ENCODE data around the gene PRKG1.

PRKG1 gene

GRCh38 chr10:51786684-51787035 is 712.4 kb downstream of the PRKG1 start:
- H3K9me3 Mint-ChIP-seq, result peaks cover 0 to 2% of the 10 kb centered on the region in 2 donors
- DNase-seq, result no peak
- no peaks in the 10 kb centered on the region for H3K4me1 Mint-ChIP-seq (ENCODE audit: low read depth in 2 of 2)
- ATAC-seq (replicated peaks), result no peak
- no peak overlapping the region for H3K4me3 Mint-ChIP-seq
- no peaks in the 10 kb centered on the region for H3K36me3 Mint-ChIP-seq (ENCODE audit: insufficient read depth)
- H3K27ac Mint-ChIP-seq, result no peak overlapping the region
- H3K27me3 Mint-ChIP-seq, result no peaks in the 10 kb centered on the region

GRCh38 chr10:51788273-51788672 is 714.0 kb downstream of the PRKG1 start:
- H3K9me3 Mint-ChIP-seq, result peaks cover 0 to 5% of the 10 kb centered on the region in 2 donors

GRCh38 chr10:51789118-51789517 is 714.8 kb downstream of the PRKG1 start:
- DNase-seq (no peak), ATAC-seq (replicated peaks) (no peak)
- no peaks in the 10 kb centered on the region for H3K4me1 Mint-ChIP-seq (ENCODE audit: low read depth in 2 of 2)
- peaks cover 0 to 6% of the 10 kb centered on the region in 2 donors for H3K9me3 Mint-ChIP-seq
- no peak overlapping the region for H3K4me3 Mint-ChIP-seq
- H3K27ac Mint-ChIP-seq, result no peak overlapping the region
- no peaks in the 10 kb centered on the region for H3K27me3 Mint-ChIP-seq
- H3K36me3 Mint-ChIP-seq (ENCODE audit: insufficient read depth), result no peaks in the 10 kb centered on the region

More at GRCh38 chr10:51788273-51788672, 714.0 kb downstream of the PRKG1 start:
- Mint-ChIP-seq H3K27me3 (no peaks in the 10 kb centered on the region), H3K4me3 (no peak overlapping the region), H3K4me1 (ENCODE audit: low read depth in 2 of 2) (no peaks in the 10 kb centered on the region), H3K36me3 (ENCODE audit: insufficient read depth) (no peaks in the 10 kb centered on the region), H3K27ac (no peak overlapping the region)
- ATAC-seq (replicated peaks) (no peak), DNase-seq (no peak)

GRCh38 chr10:51789903-51790302 is 715.6 kb downstream of the PRKG1 start:
- Mint-ChIP-seq H3K9me3 (peaks cover 0 to 6% of the 10 kb centered on the region in 2 donors), H3K4me3 (no peak overlapping the region), H3K27ac (no peak overlapping the region), H3K4me1 (ENCODE audit: low read depth in 2 of 2) (no peaks in the 10 kb centered on the region), H3K36me3 (ENCODE audit: insufficient read depth) (no peaks in the 10 kb centered on the region), H3K27me3 (no peaks in the 10 kb centered on the region)
- no peak for DNase-seq
- ATAC-seq (replicated peaks), result no peak

- Mint-ChIP-seq H3K9me3 (peaks cover 0 to 6% of the 10 kb centered on the region in 2 donors), H3K4me1 (ENCODE audit: low read depth in 2 of 2) (no peaks in the 10 kb centered on the region), H3K27me3 (no peaks in the 10 kb centered on the region), H3K36me3 (ENCODE audit: insufficient read depth) (no peaks in the 10 kb centered on the region), H3K4me3 (no peak overlapping the region), H3K27ac (no peak overlapping the region)
- no peak for DNase-seq
- no peak for ATAC-seq (replicated peaks)
These were observed 718.4 kb downstream of the PRKG1 start for GRCh38 chr10:51792678-51793077.

- no peak overlapping the region for H3K4me3 Mint-ChIP-seq
- H3K27ac Mint-ChIP-seq, result no peak overlapping the region
- H3K4me1 Mint-ChIP-seq (ENCODE audit: low read depth in 2 of 2), result no peaks in the 10 kb centered on the region
- H3K36me3 Mint-ChIP-seq (ENCODE audit: insufficient read depth), result no peaks in the 10 kb centered on the region
- ATAC-seq (replicated peaks) (no peak), DNase-seq (no peak)
- H3K9me3 Mint-ChIP-seq, result no peaks in the 10 kb centered on the region
- H3K27me3 Mint-ChIP-seq, result no peaks in the 10 kb centered on the region
These were observed 725.8 kb downstream of the PRKG1 start for GRCh38 chr10:51800121-51800520.

- H3K4me3 Mint-ChIP-seq, result no peak overlapping the region
- no peaks in the 10 kb centered on the region for H3K27me3 Mint-ChIP-seq
- ATAC-seq (replicated peaks) (no peak), DNase-seq (no peak)
- H3K9me3 Mint-ChIP-seq, result no peaks in the 10 kb centered on the region
- no peaks in the 10 kb centered on the region for H3K36me3 Mint-ChIP-seq (ENCODE audit: insufficient read depth)
- no peak overlapping the region for H3K27ac Mint-ChIP-seq
- no peaks in the 10 kb centered on the region for H3K4me1 Mint-ChIP-seq (ENCODE audit: low read depth in 2 of 2)
These were observed 726.6 kb downstream of the PRKG1 start for GRCh38 chr10:51800725-51801424.

- ATAC-seq (replicated peaks) (no peak), DNase-seq (no peak)
- H3K27me3 Mint-ChIP-seq, result peaks cover 0 to 6% of the 10 kb centered on the region in 2 donors
- no peaks in the 10 kb centered on the region for H3K4me1 Mint-ChIP-seq (ENCODE audit: low read depth in 2 of 2)
- H3K27ac Mint-ChIP-seq, result no peak overlapping the region
- H3K9me3 Mint-ChIP-seq, result peaks cover 0 to 4% of the 10 kb centered on the region in 2 donors
- H3K4me3 Mint-ChIP-seq, result no peak overlapping the region
- H3K36me3 Mint-ChIP-seq (ENCODE audit: insufficient read depth), result no peaks in the 10 kb centered on the region
These were observed 727.7 kb downstream of the PRKG1 start for GRCh38 chr10:51802030-51802429.

- Mint-ChIP-seq H3K4me3 (no peak overlapping the region), H3K9me3 (peaks cover 0 to 4% of the 10 kb centered on the region in 2 donors), H3K4me1 (ENCODE audit: low read depth in 2 of 2) (no peaks in the 10 kb centered on the region), H3K27me3 (peaks cover 0 to 6% of the 10 kb centered on the region in 2 donors), H3K36me3 (ENCODE audit: insufficient read depth) (no peaks in the 10 kb centered on the region), H3K27ac (no peak overlapping the region)
- ATAC-seq (replicated peaks), result no peak
- DNase-seq, result no peak
These were observed 730.6 kb downstream of the PRKG1 start for GRCh38 chr10:51804866-51805265.

- no peaks in the 10 kb centered on the region for H3K36me3 Mint-ChIP-seq (ENCODE audit: insufficient read depth)
- peaks cover 0 to 6% of the 10 kb centered on the region in 2 donors for H3K27me3 Mint-ChIP-seq
- ATAC-seq (replicated peaks) (no peak), DNase-seq (no peak)
- no peak overlapping the region for H3K4me3 Mint-ChIP-seq
- no peak overlapping the region for H3K27ac Mint-ChIP-seq
- H3K9me3 Mint-ChIP-seq, result peaks cover 0 to 4% of the 10 kb centered on the region in 2 donors
- H3K4me1 Mint-ChIP-seq (ENCODE audit: low read depth in 2 of 2), result no peaks in the 10 kb centered on the region
These were observed 732.0 kb downstream of the PRKG1 start for GRCh38 chr10:51806079-51806835.

GRCh38 chr10:51808187-51808586 is 733.9 kb downstream of the PRKG1 start:
- Mint-ChIP-seq H3K9me3 (peaks cover 0 to 4% of the 10 kb centered on the region in 2 donors), H3K36me3 (ENCODE audit: insufficient read depth) (no peaks in the 10 kb centered on the region), H3K27ac (no peak overlapping the region), H3K4me1 (ENCODE audit: low read depth in 2 of 2) (no peaks in the 10 kb centered on the region), H3K4me3 (no peak overlapping the region), H3K27me3 (peaks cover 0 to 6% of the 10 kb centered on the region in 2 donors)
- no peak for ATAC-seq (replicated peaks)
- no peak for DNase-seq

- ATAC-seq (replicated peaks), result no peak
- no peak overlapping the region for H3K4me3 Mint-ChIP-seq
- H3K27ac Mint-ChIP-seq, result no peak overlapping the region
- no peaks in the 10 kb centered on the region for H3K36me3 Mint-ChIP-seq (ENCODE audit: insufficient read depth)
- no peak for DNase-seq
- no peaks in the 10 kb centered on the region for H3K9me3 Mint-ChIP-seq
- H3K27me3 Mint-ChIP-seq, result no peaks in the 10 kb centered on the region
- no peaks in the 10 kb centered on the region for H3K4me1 Mint-ChIP-seq (ENCODE audit: low read depth in 2 of 2)
These were observed 741.4 kb downstream of the PRKG1 start for GRCh38 chr10:51815723-51816122.

GRCh38 chr10:51821045-51821444 is 746.8 kb downstream of the PRKG1 start:
- no peaks in the 10 kb centered on the region for H3K4me1 Mint-ChIP-seq (ENCODE audit: low read depth in 2 of 2)
- ATAC-seq (replicated peaks) (no peak), DNase-seq (no peak)
- H3K9me3 Mint-ChIP-seq, result no peaks in the 10 kb centered on the region
- peaks cover 0 to 24% of the 10 kb centered on the region in 2 donors for H3K27me3 Mint-ChIP-seq
- no peaks in the 10 kb centered on the region for H3K36me3 Mint-ChIP-seq (ENCODE audit: insufficient read depth)
- no peak overlapping the region for H3K27ac Mint-ChIP-seq
- no peak overlapping the region for H3K4me3 Mint-ChIP-seq

GRCh38 chr10:51821745-51822144 is 747.5 kb downstream of the PRKG1 start:
- H3K9me3 Mint-ChIP-seq, result no peaks in the 10 kb centered on the region
- H3K27ac Mint-ChIP-seq, result no peak overlapping the region
- H3K36me3 Mint-ChIP-seq (ENCODE audit: insufficient read depth), result no peaks in the 10 kb centered on the region
- H3K27me3 Mint-ChIP-seq, result peaks cover 0 to 25% of the 10 kb centered on the region in 2 donors
- DNase-seq, result no peak
- H3K4me1 Mint-ChIP-seq (ENCODE audit: low read depth in 2 of 2), result no peaks in the 10 kb centered on the region
- no peak overlapping the region for H3K4me3 Mint-ChIP-seq
- no peak for ATAC-seq (replicated peaks)

Measured in effector memory CD8-positive, alpha-beta T cell (primary cell).